SU-DHL-6 (cell line): Measurements from ENCODE around the gene POLR2F.

Source experiments
- CTCF ChIP-seq: fragments of 200-600 bp; sonication (generic); IDR thresholded peaks from one replicate; pipeline ENCODE4 v1.5.1; 2017; ENCODE audit warnings: antibody characterized with exemption, mild to moderate bottlenecking, low read length, moderate library complexity; ENCODE audit not compliant: insufficient read depth, poor library complexity, severe bottlenecking
- EZH2phosphoT487 ChIP-seq: fragments of 200-600 bp; sonication (generic), shearing (Covaris generic); conservative IDR thresholded peaks from 2 replicates; pipeline ENCODE4 v1.6.1; 2018; ENCODE audit warnings: mild to moderate bottlenecking, antibody characterized with exemption, low read length, moderate library complexity, mixed read lengths

- TF ChIP-seq CTCF (no peak), EZH2phosphoT487 (no peak)
Measured at GRCh38 chr22:37943136-37943824, 10.2 kb upstream of the POLR2F start.
